GM18505 (cell line): ENCODE measurements around the gene PNPT1.
A peak's percentile ranks its signal among the peaks of the same experiment; 100 is the strongest.
"Not testable (repeated sequence)": the region's sequence is repeated elsewhere in the genome, so short reads cannot be mapped to it uniquely, and the experiment has no call there.

Source experiments
- ATAC-seq: cut with Tn5 transposase; IDR thresholded peaks from one replicate; pipeline ENCODE4 v1.9.1; 2021; ENCODE audit not compliant: unreplicated experiment
- POLR2A ChIP-seq: IDR thresholded peaks from 4 replicates; pipeline ENCODE4 v1.6.1; 2011; ENCODE audit warnings: borderline replicate concordance; ENCODE audit not compliant: insufficient read depth, insufficient read length; ENCODE audit errors: extremely low read depth

Gene PNPT1

DNA sequence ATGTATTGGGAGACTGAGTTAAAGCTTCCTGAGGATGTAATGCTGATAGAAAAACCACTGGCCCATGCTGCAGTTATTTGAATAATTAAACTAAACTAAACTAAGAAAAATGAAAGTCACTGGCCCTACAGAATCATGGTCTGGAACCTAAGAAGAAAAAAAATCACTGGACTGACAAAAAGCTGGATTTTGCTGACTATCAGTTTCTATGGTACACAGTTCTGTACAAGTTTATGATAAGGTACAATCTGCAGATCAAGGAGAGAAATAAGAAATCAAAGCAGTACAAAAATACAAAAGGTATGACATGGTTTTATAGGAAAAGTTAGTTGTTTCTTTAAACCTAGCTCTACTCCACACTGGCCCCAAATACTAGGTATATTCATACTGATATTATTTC lies 91.8 kb downstream of the PNPT1 start:
- TF ChIP-seq POLR2A, result no peak
- ATAC-seq, result no peak

DNA sequence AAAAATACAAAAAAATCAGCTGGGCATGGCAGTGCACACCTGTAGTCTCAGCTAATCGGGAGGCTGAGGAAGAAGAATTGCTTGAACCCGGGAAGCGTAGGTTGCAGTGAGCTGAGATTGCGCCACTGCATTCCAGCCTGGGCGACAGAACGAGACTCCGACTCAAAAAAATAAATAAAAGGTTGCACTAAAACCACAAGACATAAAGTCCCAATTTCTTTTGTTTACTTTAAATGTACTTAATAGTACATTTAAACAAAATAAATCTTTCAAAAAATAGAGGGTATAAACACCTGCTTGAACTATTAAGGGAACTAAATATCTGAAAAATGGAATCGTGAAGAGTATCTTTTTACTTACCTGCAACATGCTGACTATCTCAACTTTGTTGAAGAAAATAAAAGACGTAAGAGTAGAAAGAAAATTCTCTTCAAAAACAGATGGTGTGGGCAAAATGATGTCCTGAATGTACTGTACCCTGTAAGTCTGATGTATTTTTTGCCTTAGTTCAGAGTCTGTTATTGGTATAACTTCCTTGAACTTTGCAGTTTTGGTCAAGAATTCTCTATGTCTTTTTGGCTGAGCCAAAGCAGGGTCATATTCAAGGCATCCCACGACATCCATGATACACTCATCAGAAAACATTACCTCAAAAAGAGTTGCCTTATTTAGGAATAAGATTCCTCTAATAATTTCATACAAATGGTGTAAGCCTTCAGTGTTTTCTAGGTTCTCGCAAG lies 95.4 kb downstream of the PNPT1 start:
- ATAC-seq, result no peak
- no peak for TF ChIP-seq POLR2A

- ATAC-seq, result not testable (repeated sequence)
These were observed 96.8 kb downstream of the PNPT1 start for GRCh38 chr2:55596795-55597194.

DNA sequence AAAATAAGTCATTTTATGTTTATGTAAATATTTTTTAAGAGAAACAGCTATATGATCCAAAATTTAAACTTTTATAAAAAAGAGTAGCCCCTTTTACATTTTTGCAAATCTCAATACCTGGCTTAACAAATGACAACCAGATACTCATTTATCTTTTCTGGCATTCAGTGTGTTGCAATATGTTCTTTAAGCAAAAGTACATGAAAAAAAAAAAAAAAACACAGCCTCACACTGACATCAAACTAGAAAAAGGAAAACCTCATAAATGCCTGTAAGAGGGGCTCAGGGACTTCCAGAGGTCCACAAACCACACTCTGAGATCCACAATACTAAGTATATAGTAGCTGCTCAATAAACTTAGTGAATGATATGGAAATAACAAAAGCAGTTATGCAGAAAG lies 98.1 kb downstream of the PNPT1 start:
- ATAC-seq, result no peak
- TF ChIP-seq POLR2A, result no peak

GRCh38 chr2:55592130-55592529 lies 101.5 kb downstream of the PNPT1 start:
- TF ChIP-seq POLR2A, result no peak

GRCh38 chr2:55590810-55591440 lies 102.7 kb downstream of the PNPT1 start:
- ATAC-seq, result peak; percentile 52
- no peak for TF ChIP-seq POLR2A

More at GRCh38 chr2:55592130-55592529, 101.5 kb downstream of the PNPT1 start:
- no peak for ATAC-seq

DNA sequence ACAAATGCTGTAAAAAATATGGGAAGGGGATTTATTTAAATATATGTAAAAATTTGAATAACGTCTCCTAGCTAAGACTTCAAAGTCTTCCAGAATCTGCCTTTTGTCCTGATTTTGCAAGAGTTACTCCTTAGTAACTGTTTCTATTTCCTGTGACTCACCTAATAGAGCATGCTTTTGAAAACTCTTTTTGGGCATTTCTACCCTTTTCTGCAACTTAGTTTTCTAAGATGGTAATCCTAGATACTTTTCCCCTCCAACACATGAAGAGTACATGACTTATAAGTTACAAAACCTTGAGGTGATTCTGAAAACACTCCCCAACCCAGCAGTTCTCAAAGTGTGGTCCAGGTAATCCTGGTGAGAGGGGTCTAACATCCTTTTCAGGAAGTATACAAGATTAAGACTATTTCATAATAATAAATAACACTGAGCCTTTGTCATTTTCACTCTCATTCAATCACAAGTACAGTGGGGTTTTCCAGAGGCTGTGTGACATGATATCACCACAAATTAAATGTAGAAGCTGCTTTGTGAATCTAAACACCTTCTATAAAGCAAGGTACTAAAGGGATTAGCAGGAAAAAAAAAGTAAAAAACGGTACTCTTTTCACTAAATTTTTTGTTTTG lies 108.1 kb downstream of the PNPT1 start:
- ATAC-seq, result no peak
- no peak for TF ChIP-seq POLR2A
